HCT116 (cell line): ENCODE measurements around the gene RAD51C. TPM values are rescaled to one million over a fixed set of nuclear protein-coding genes. Genes with fewer than 3 reads are reported as not detected.
"Not testable (repeated sequence)": the region's sequence is repeated elsewhere in the genome, so short reads cannot be mapped to it uniquely, and the experiment has no call there.

Experiments used
- ATAC-seq: fragments of 200-7000 bp; cut with Tn5 transposase; 2 replicates; pipeline ENCODE4 v1.9.1; 2020; ENCODE audit warnings: mild to moderate bottlenecking, moderate library complexity
- BruUV-seq: library from RNA; stranded (reverse); fragments of 400-500 nt; replicated peaks from 2 replicates; lab custom pipeline; 2021; lab: Mats Ljungman, UMichigan
- CTCF ChIA-PET: fragments of 300-600 bp; sonication (Branson Sonifier 250); formaldehyde crosslinking; loops from one replicate; lab custom pipeline; 2021; ENCODE audit warnings: antibody characterized with exemption; lab: Charles Lee
- POLR2A ChIA-PET: fragments of 300-600, 350-600 bp; sonication (Branson Sonifier 250); formaldehyde crosslinking; loops from one replicate; lab custom pipeline; 2021; ENCODE audit warnings: antibody characterized with exemption; lab: Charles Lee
- RAD21 ChIA-PET, 2 experiments: fragments of 300-600 bp; sonication (Branson Sonifier 250); formaldehyde crosslinking; loops; one replicate each; lab custom pipeline; 2023; ENCODE audit warnings: low total read pairs in 2 of 2; ENCODE audit not compliant: uncharacterized antibody in 2 of 2, unreplicated experiment in 2 of 2, low non-redundant PET in 1 of 2; lab: Charles Lee
- DNase-seq: peaks from one replicate; pipeline ENCODE4 v3.0.0-alpha.2; 2010; ENCODE audit warnings: low read depth, low spot score
- H2AFZ ChIP-seq: fragments of 200-600 bp; shearing (Covaris generic), sonication (generic); 2 replicates; pipeline ENCODE4 v1.6.1; 2017; ENCODE audit warnings: low read depth, mixed run types, mixed read lengths, antibody characterized with exemption, low read length; ENCODE audit not compliant: poor library complexity, severe bottlenecking
- H3K27ac ChIP-seq: 2 replicates; pipeline ENCODE4 v1.5.1; 2012; ENCODE audit warnings: low read depth, low read length
- H3K27me3 ChIP-seq: fragments of 200-600 bp; sonication (generic); 2 replicates; pipeline ENCODE4 v1.6.1; 2016; ENCODE audit warnings: mixed run types, low read length, mixed read lengths; ENCODE audit not compliant: insufficient read depth
- H3K36me3 ChIP-seq, 2 experiments: fragments of 200-500 bp in 1 of 2; fragments of 200-600 bp in 1 of 2; sonication (Bioruptor generic) in 1 of 2; sonication (generic) in 1 of 2; 2 replicates each; pipeline versions ENCODE4 v1.5.1 to v1.6.1; 2014 to 2016; ENCODE audit warnings: low read length in 2 of 2, inconsistent platforms in 1 of 2, mixed read lengths in 1 of 2, mixed run types in 1 of 2; ENCODE audit not compliant: insufficient read depth in 2 of 2, control insufficient read depth in 1 of 2
- H3K4me1 ChIP-seq, 2 experiments: fragments of 200-600 bp in 1 of 2; sonication (generic) in 1 of 2; 2 replicates each; pipeline versions ENCODE4 v1.5.1 to v1.6.1; 2012 to 2017; ENCODE audit warnings: low read length in 2 of 2, inconsistent platforms in 1 of 2, mild to moderate bottlenecking in 1 of 2, mixed read lengths in 1 of 2, mixed run types in 1 of 2, moderate library complexity in 1 of 2; ENCODE audit not compliant: insufficient read depth in 2 of 2, control insufficient read depth in 1 of 2
- H3K4me2 ChIP-seq: fragments of 200-600 bp; sonication (generic); 2 replicates; pipeline ENCODE4 v1.6.1; 2017; ENCODE audit warnings: mixed run types, low read length, mixed read lengths
- H3K4me3 ChIP-seq, 2 experiments: fragments of 200-600 bp in 1 of 2; sonication (generic) in 1 of 2; replicated peaks in 1 of 2; 2 replicates each; pipeline ENCODE4 v1.5.1; 2011 to 2016; ENCODE audit warnings: low read length in 2 of 2, control low read depth in 1 of 2, low read depth in 1 of 2, mild to moderate bottlenecking in 1 of 2, mixed read lengths in 1 of 2, mixed run types in 1 of 2
- H3K79me2 ChIP-seq: fragments of 200-600 bp; sonication (generic); 2 replicates; pipeline ENCODE4 v1.6.1; 2017; ENCODE audit warnings: mild to moderate bottlenecking, mixed run types, low read length, moderate library complexity, mixed read lengths; ENCODE audit not compliant: insufficient read depth
- H3K9ac ChIP-seq: fragments of 200-600 bp; sonication (generic); 2 replicates; pipeline ENCODE4 v1.6.1; 2016; ENCODE audit warnings: low read length, mixed read lengths
- H3K9me2 ChIP-seq: fragments of 200-600 bp; sonication (generic), shearing (Covaris generic); 2 replicates; pipeline ENCODE4 v1.6.1; 2017; ENCODE audit warnings: mixed run types, mild to moderate bottlenecking, moderate library complexity; ENCODE audit not compliant: insufficient read depth
- H3K9me3 ChIP-seq, 2 experiments: fragments of 200-500 bp in 1 of 2; fragments of 200-600 bp in 1 of 2; sonication (Bioruptor generic) in 1 of 2; sonication (generic) in 1 of 2; 2 replicates each; pipeline ENCODE4 v1.6.1; 2014 to 2017; ENCODE audit warnings: low read length in 2 of 2, mixed read lengths in 2 of 2, inconsistent platforms in 1 of 2, low read depth in 1 of 2, mild to moderate bottlenecking in 1 of 2, mixed run types in 1 of 2, moderate library complexity in 1 of 2; ENCODE audit not compliant: control insufficient read depth in 1 of 2, insufficient read depth in 1 of 2
- H4K20me1 ChIP-seq: fragments of 200-600 bp; sonication (generic), shearing (Covaris generic); 2 replicates; pipeline ENCODE4 v1.6.1; 2017; ENCODE audit warnings: mixed run types, mild to moderate bottlenecking, moderate library complexity; ENCODE audit not compliant: insufficient read depth
- CBX3 ChIP-seq: IDR thresholded peaks from 2 replicates; pipeline ENCODE4 v1.6.1; 2012; ENCODE audit warnings: low read depth
- EGR1 ChIP-seq: IDR thresholded peaks from 2 replicates; pipeline ENCODE4 v1.6.1; 2012; ENCODE audit warnings: low read depth
- EZH2 ChIP-seq: fragments of 200-600 bp; sonication (generic); IDR thresholded peaks from 2 replicates; pipeline ENCODE4 v1.6.1; 2017; ENCODE audit warnings: antibody characterized with exemption, mixed run types
- FOSL1 ChIP-seq: IDR thresholded peaks from 2 replicates; pipeline ENCODE4 v1.6.1; 2012; ENCODE audit warnings: low read depth
- SP1 ChIP-seq: IDR thresholded peaks from 2 replicates; pipeline ENCODE4 v1.6.1; 2012; ENCODE audit warnings: low read depth
- intact Hi-C: fragments of 100-400 bp; cut with micrococcal nuclease; formaldehyde crosslinking; loops from 2 replicates; pipeline ENCODE4 v1.10.0; 2022
- total RNA-seq: library from RNA; stranded (reverse); gene quantifications from one replicate; pipeline ENCODE4 v1.2.1, GENCODE V29; 2021; ENCODE audit not compliant: unreplicated experiment
- TF ChIP-seq, protein P1 (sequence below): IDR thresholded peaks from 2 replicates; pipeline ENCODE4 v1.6.1; 2012

RAD51C gene
- total RNA-seq, 1 experiment from 2014 or later: 94.9 TPM

- intact Hi-C loops: no loop called here
- ChIA-PET CTCF (interaction anchor here (0.9 kb wide), 1 partner anchor 17 kb away, joined by 3 read pairs; no protein-coding TSS in a partner anchor), POLR2A (interaction anchor here (2.2 to 10.2 kb wide), 2 partner anchors 10 to 17 kb away, joined by 24 to 238 read pairs; no protein-coding TSS in a partner anchor), RAD21 (no interaction called here)
- no peaks in the 10 kb centered on the region for H3K9me2 ChIP-seq
- no peak overlapping the region for H2AFZ ChIP-seq
- no peak overlapping the region for H3K27ac ChIP-seq
- no peaks in the 10 kb centered on the region for H3K9me3 ChIP-seq
- ATAC-seq (peak; percentile 39; the same call in 1 of the 2 replicates), DNase-seq (no peak)
- H3K9ac ChIP-seq: no peak overlapping the region
- no TSS peak for BruUV-seq
- H3K4me2 ChIP-seq: no peak overlapping the region
- H3K27me3 ChIP-seq: no peaks in the 10 kb centered on the region
- no peaks in the 10 kb centered on the region for H3K36me3 ChIP-seq
- H4K20me1 ChIP-seq: no peaks in the 10 kb centered on the region
- TF ChIP-seq EZH2: no peak
- TF ChIP-seq EGR1: no peak
- TF ChIP-seq SP1: no peak
- H3K4me1 ChIP-seq: peaks cover 0 to 19% of the 10 kb centered on the region in 2 experiments; a peak in 2 of 4 replicates
- H3K4me3 ChIP-seq: no peak overlapping the region
- no peaks in the 10 kb centered on the region for H3K79me2 ChIP-seq
Measured at GRCh38 chr17:58648236-58648635, 44.2 kb upstream of the RAD51C start.

DNA sequence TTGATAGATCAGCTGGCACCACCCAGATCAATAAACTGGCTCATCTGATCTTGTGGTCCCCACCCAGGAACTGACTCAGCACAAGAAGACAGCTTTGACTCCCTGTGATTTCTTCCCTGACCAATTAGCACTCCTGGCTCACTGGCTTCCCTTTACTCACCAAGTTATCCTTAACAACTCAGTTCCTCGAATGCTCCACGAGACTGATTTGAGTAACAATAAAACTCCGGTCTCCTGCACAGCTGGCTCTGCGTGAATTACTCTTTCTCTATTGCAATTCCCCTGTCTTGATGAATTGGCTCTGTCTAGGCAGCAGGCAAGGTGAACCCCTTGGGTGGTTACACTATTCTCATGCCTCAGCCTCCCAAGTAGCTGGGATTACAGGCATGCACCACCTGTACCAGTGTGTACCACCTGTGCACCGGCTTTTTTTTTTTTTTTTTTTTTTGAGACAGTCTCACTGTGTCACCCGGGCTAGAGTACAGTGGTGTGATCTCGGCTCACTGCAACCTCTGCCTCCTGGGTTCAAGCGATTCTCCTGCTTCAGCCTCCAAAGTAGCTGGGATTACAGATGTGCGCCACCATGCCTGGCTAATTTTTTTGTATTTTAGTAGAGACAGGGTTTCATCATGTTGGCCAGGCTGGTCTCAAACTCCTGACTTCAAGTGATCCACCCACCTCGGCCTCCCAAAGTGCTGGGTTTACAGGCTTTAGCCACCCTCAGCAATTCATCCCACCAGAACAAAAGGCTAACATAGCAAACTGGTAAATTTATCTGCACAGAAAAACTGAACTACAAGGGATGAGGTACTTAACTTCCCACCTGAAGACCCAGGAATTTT lies 34.2 kb upstream of the RAD51C start:
- H2AFZ ChIP-seq, H3K36me3 ChIP-seq, H4K20me1 ChIP-seq, BruUV-seq, H3K9ac ChIP-seq, H3K9me3 ChIP-seq, intact Hi-C loops, H3K79me2 ChIP-seq, H3K27me3 ChIP-seq, H3K4me3 ChIP-seq, H3K9me2 ChIP-seq, ATAC-seq: not testable (repeated sequence)
- ChIA-PET CTCF (interaction anchor here (1.6 kb wide), 1 partner anchor 26 kb away, joined by 8 read pairs; no protein-coding TSS in a partner anchor), RAD21 (interaction anchor here in 1 of 2 experiments (1.0 kb wide), 1 partner anchor 26 kb away, joined by 3 read pairs; no protein-coding TSS in a partner anchor), POLR2A (interaction anchor here (0.6 to 8.6 kb wide), 36 partner anchors 8 to 347 kb away, joined by 3 to 338 read pairs (median 5); partner anchors contain the start of genes MTMR4, RAD51C and TEX14)
- Histone ChIP-seq H3K27ac (peak overlapping the region; percentile 7; the same call in 1 of the 2 replicates), H3K4me1 (peaks cover 15 to 22% of the 10 kb centered on the region in 2 experiments), H3K4me2 (peak overlapping the region; percentile 60)
- TF ChIP-seq SP1 (peak; percentile 17; the same call in 1 of the 2 replicates), CBX3 (peak; percentile 55), FOSL1 (peak; percentile 35; the same call in 1 of the 2 replicates)
- TF ChIP-seq, protein P1, sequence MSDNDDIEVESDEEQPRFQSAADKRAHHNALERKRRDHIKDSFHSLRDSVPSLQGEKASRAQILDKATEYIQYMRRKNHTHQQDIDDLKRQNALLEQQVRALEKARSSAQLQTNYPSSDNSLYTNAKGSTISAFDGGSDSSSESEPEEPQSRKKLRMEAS: 0 out of 2 replicates have a peak, but pooled peaks have one; percentile 21
- DNase-seq: peak; percentile 22
